Stimulated activated naive CD8-positive, alpha-beta T cell treated with anti-CD3 and anti-CD28 coated beads, Interleukin-15, amount 100 ng/mL, for 72 hours (primary cell): Measurements from ENCODE around the gene UNK.

Source experiments
- ATAC-seq: fragments of 150-1000 bp; cut with Tn5 transposase; 2 replicates; pipeline ENCODE4 v1.10.0; 2021; ENCODE audit warnings: mild to moderate bottlenecking, moderate library complexity
- DNase-seq, 2 donors: peaks; one replicate each; pipeline ENCODE4 v3.0.0; 2021 to 2022
- H3K27ac Mint-ChIP-seq, 2 donors: one replicate each; pipeline ENCODE4 v1.8.0; 2022; ENCODE audit warnings: mild to moderate bottlenecking in 2 of 2, mixed read lengths in 2 of 2, moderate library complexity in 2 of 2
- H3K27me3 Mint-ChIP-seq: one replicate; pipeline ENCODE4 v1.8.0; 2022; ENCODE audit warnings: mixed read lengths
- H3K4me1 Mint-ChIP-seq: one replicate; pipeline ENCODE4 v1.8.0; 2022; ENCODE audit warnings: mild to moderate bottlenecking, mixed read lengths
- H3K4me3 Mint-ChIP-seq, 2 donors: one replicate each; pipeline ENCODE4 v1.8.0; 2022; ENCODE audit warnings: mild to moderate bottlenecking in 2 of 2, mixed read lengths in 2 of 2, moderate library complexity in 1 of 2
- H3K9me3 Mint-ChIP-seq, 2 donors: one replicate each; pipeline ENCODE4 v1.8.0; 2022; ENCODE audit warnings: mixed read lengths in 2 of 2

UNK gene

DNA sequence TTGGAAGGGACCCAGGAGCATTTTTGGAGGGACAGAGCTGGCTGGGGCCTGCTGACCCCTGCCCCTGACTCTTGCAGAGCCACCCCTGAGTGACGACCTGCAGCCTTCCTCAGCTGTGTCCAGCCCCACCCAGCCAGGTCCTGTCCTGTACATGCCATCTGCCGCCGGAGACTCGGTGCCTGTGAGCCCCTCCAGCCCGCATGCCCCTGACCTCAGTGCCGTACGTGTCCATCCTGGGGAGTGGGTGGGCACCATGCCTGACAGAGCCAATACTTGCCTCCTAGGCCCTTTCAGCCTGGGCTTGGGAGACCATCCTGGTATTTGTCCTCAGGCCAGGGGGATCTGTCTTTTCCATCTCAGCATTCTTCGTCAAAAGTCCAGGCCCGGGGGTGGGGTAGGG is 32.1 kb downstream of the UNK start:
- Mint-ChIP-seq H3K27me3 (no peaks in the 10 kb centered on the region), H3K4me3 (no peak overlapping the region), H3K9me3 (no peaks in the 10 kb centered on the region), H3K27ac (peak overlapping the region in 1 of 2 donors; percentile 86), H3K4me1 (peaks cover 16% of the 10 kb centered on the region)
- DNase-seq (no peak), ATAC-seq (no peak)

DNA sequence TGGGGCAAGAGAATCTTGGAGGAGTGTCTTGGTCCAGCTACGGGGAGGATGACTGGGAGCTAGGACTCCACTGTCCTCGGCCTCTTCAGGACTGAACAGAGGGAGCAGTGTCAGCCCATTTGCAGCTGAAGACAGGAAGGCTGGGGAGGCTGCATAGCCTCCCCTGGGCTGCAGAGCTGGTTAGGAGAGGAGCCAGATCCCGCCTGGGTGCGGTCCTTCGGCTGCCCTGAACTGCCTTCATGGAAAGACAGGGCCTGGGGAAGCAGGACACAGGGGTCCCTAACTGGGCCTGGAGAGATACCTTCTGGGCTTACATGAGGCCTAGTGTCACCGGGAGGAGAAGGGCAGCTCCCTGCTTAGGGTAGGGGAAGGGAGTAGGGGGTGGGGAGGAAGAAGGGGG is 33.0 kb downstream of the UNK start:
- no peaks in the 10 kb centered on the region for H3K9me3 Mint-ChIP-seq
- peaks cover 25% of the 10 kb centered on the region for H3K4me1 Mint-ChIP-seq
- ATAC-seq (no peak), DNase-seq (no peak)
- H3K4me3 Mint-ChIP-seq = no peak overlapping the region
- H3K27me3 Mint-ChIP-seq = no peaks in the 10 kb centered on the region
- H3K27ac Mint-ChIP-seq = peak overlapping the region in 1 of 2 donors; percentile 86

GRCh38 chr17:75818326-75818885 is 33.8 kb downstream of the UNK start:
- Mint-ChIP-seq H3K4me1 (peaks cover 30% of the 10 kb centered on the region), H3K27me3 (no peaks in the 10 kb centered on the region), H3K4me3 (no peak overlapping the region), H3K9me3 (no peaks in the 10 kb centered on the region), H3K27ac (peak overlapping the region in 1 of 2 donors; percentile 62)
- DNase-seq (no peak), ATAC-seq (no peak)

GRCh38 chr17:75819116-75819515 is 34.5 kb downstream of the UNK start:
- no peak for ATAC-seq

GRCh38 chr17:75819678-75820077 is 35.1 kb downstream of the UNK start:
- peaks cover 30% of the 10 kb centered on the region for H3K4me1 Mint-ChIP-seq
- no peak overlapping the region for H3K4me3 Mint-ChIP-seq
- ATAC-seq (no peak), DNase-seq (no peak)
- H3K27ac Mint-ChIP-seq = peak overlapping the region in 1 of 2 donors; percentile 58
- H3K9me3 Mint-ChIP-seq = no peaks in the 10 kb centered on the region
- H3K27me3 Mint-ChIP-seq = no peaks in the 10 kb centered on the region

More at GRCh38 chr17:75819116-75819515, 34.5 kb downstream of the UNK start:
- H3K27ac Mint-ChIP-seq = no peak overlapping the region
- H3K9me3 Mint-ChIP-seq = no peaks in the 10 kb centered on the region
- peaks cover 30% of the 10 kb centered on the region for H3K4me1 Mint-ChIP-seq
- no peaks in the 10 kb centered on the region for H3K27me3 Mint-ChIP-seq
- DNase-seq = no peak
- no peak overlapping the region for H3K4me3 Mint-ChIP-seq

DNA sequence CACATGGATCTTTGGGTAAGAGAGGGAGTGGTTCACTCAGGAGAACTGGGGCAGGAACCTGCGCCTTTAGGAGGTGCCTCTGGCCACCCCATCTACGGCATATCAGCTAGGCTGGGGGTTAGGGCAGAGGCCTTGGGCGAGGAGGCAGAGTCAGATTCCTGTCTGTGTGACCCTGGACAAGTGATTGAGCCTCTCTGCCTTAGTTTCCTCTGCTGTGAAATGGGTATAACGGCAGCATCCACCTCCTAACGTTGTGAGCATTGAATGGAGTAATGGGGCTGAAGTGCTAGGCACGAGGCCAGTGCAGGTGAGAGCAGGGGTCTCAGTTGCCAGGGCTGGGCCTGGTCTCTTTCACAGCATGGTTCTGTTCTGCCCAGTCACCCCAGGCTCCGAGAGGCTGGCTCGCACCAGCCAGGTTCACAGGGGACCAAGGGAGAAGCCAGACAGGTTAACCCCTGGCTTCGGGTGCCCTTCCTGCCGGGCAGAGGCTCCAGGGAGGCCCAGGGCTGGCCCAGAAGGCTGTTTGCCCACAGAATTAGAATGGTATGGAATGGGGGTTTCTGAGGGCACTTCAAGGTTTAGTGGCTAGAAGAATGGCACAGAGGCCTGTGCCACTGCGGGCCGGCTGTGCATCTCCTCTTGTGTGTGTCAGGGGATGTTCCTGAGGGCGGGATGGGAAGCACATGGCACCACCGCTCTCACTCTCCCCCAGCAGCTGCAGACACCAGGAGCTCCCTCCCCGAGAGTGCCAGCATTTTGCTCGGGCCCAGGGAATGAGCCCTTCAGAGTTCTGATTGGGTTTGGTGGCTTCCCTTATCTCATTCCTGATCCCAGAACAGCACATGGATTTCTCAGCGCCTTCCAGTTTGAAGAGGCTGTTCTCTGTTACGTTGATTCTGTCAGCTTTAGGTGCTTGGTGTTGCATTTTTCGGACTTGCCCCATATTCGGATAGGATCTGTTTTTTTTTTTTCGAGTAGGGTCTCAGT is 35.8 kb downstream of the UNK start:
- peak overlapping the region in 1 of 2 donors; percentile 29 for H3K4me3 Mint-ChIP-seq
- H3K4me1 Mint-ChIP-seq = peaks cover 33% of the 10 kb centered on the region
- no peak for ATAC-seq
- H3K9me3 Mint-ChIP-seq = no peaks in the 10 kb centered on the region
- peak overlapping the region; percentile 72 to 78 for H3K27ac Mint-ChIP-seq
- no peak for DNase-seq
- no peaks in the 10 kb centered on the region for H3K27me3 Mint-ChIP-seq

- H3K27me3 Mint-ChIP-seq = no peaks in the 10 kb centered on the region
- no peaks in the 10 kb centered on the region for H3K9me3 Mint-ChIP-seq
- H3K27ac Mint-ChIP-seq = peak overlapping the region in 1 of 2 donors; percentile 72
- ATAC-seq = peak; percentile 21
- peaks cover 37% of the 10 kb centered on the region for H3K4me1 Mint-ChIP-seq
- DNase-seq = no peak
- H3K4me3 Mint-ChIP-seq = no peak overlapping the region
Measured at GRCh38 chr17:75821552-75821951, 36.9 kb downstream of the UNK start.

DNA sequence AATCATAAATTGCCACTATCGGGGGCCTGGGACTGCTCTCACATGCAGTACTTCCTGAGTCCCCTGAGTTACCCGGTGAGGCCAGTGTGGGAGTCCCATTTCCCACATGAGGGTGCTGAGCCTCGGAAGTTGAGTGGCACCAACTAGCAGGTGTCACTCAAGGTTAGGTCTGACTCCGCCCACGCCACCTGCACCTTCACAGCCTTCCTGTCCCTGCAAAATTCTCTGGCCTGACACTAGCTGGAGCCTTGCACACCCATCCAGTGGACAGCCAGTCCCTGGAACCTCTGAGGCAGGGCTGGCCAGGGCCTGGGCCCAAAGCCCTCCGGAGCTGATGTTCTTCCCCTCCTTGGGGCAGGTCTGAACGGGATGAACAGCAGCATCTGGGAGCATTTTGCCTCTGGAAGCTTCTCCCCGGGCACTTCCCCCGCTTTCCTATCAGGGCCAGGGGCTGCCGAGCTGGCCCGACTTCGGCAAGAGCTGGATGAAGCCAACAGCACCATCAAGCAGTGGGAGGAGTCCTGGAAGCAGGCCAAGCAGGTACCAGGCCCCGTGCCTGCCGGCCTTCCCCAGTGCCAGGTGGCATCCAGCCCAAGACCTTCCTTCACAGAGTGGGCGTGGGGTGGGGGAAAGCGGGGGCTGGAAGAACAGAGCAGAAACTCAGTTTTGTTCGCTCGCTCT is 37.7 kb downstream of the UNK start:
- Mint-ChIP-seq H3K4me3 (peak overlapping the region in 1 of 2 donors; percentile 61), H3K4me1 (peaks cover 44% of the 10 kb centered on the region), H3K27ac (peak overlapping the region; percentile 72 to 87), H3K9me3 (no peaks in the 10 kb centered on the region), H3K27me3 (no peaks in the 10 kb centered on the region)
- DNase-seq (no peak), ATAC-seq (peak; percentile 46)

- no peak for ATAC-seq
- H3K4me1 Mint-ChIP-seq = peaks cover 49% of the 10 kb centered on the region
- DNase-seq = no peak
- no peak overlapping the region for H3K4me3 Mint-ChIP-seq
- H3K9me3 Mint-ChIP-seq = no peaks in the 10 kb centered on the region
- H3K27me3 Mint-ChIP-seq = no peaks in the 10 kb centered on the region
- peak overlapping the region in 1 of 2 donors; percentile 87 for H3K27ac Mint-ChIP-seq
Measured at GRCh38 chr17:75822800-75823166, 38.2 kb downstream of the UNK start.

DNA sequence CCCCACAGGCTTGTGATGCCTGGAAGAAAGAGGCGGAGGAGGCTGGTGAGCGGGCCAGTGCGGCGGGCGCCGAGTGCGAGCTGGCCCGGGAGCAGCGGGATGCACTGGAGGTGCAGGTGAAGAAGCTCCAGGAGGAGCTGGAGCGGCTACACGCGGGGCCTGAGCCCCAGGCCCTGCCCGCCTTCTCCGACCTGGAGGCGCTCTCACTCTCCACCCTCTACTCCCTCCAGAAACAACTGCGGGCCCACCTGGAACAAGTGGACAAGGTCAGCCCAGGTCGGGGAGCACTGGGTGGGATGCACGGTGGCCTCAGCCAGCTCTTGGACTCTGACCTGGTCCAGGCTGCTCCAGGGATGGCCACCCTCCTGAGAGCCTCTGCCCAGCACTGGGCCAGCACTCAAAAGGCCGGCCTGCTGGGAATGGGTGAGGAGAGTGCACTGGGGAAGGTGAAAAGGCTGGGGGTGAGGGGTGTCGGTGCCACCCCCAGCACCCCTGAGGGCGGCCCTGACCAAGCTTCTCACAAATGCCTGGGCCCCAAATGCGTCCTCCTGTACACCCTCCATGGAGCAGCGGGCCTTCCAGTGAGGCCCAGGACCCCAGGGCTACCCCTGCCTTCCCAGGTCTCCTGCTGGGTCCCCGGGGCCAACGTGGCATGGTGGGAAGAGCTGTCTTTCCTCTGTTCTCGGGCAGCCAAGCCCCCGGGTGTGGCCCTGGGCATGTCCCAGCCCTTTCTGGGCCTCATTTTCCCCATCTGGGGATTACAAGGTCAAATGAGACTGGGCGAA is 38.8 kb downstream of the UNK start:
- Mint-ChIP-seq H3K27ac (peak overlapping the region in 1 of 2 donors; percentile 87), H3K27me3 (no peaks in the 10 kb centered on the region), H3K4me1 (peaks cover 56% of the 10 kb centered on the region), H3K9me3 (no peaks in the 10 kb centered on the region), H3K4me3 (no peak overlapping the region)
- DNase-seq (no peak), ATAC-seq (no peak)

- ATAC-seq (no peak), DNase-seq (no peak)
- Mint-ChIP-seq H3K4me1 (peaks cover 58% of the 10 kb centered on the region), H3K27ac (peak overlapping the region in 1 of 2 donors; percentile 76), H3K9me3 (no peaks in the 10 kb centered on the region), H3K27me3 (no peaks in the 10 kb centered on the region), H3K4me3 (no peak overlapping the region)
Measured at GRCh38 chr17:75824050-75824552, 39.5 kb downstream of the UNK start.

DNA sequence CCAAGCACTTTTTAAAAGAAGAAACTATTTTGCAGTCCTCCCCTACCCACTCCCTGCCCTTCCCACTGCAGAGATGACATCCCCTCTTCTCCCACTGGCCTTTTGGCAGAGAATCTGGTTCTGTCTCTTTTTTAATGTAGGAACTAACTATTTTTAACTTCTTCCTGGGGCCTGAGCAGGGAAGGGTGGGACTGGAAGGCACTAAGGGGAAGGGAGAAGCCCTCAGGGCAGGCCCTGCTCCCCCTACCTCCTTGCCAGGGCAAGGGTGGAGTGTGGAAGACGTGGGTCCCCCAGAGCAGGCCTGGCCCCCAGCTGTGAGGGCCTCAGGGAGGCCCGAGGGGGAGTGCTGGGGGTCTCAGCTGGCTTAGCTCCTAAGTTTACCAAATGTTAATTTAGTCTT is 40.1 kb downstream of the UNK start:
- H3K4me1 Mint-ChIP-seq = peaks cover 58% of the 10 kb centered on the region
- DNase-seq = no peak
- H3K27me3 Mint-ChIP-seq = no peaks in the 10 kb centered on the region
- no peak overlapping the region for H3K27ac Mint-ChIP-seq
- no peak overlapping the region for H3K4me3 Mint-ChIP-seq
- no peaks in the 10 kb centered on the region for H3K9me3 Mint-ChIP-seq
- no peak for ATAC-seq

DNA sequence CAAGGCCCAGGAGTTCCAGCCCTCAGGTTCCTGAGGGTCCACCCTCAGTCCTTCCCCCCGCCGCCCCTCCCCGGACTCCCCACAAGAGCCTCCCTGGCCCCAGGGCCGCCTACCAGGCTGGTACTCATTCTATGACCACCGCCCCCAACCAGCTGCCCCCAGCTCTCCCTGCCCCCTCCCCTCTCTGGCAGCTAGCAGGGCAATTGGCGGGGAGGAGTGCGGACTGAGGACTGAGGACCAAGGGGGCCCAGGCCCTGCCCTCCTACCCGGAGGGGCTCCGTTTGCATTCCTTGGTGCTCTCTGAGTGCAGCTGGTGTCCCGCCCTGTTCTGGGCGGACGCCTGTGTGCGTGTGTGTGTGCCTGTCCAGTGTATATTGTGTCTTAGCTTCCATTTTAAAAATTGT is 40.5 kb downstream of the UNK start:
- H3K4me3 Mint-ChIP-seq = no peak overlapping the region
- DNase-seq (no peak), ATAC-seq (no peak)
- H3K9me3 Mint-ChIP-seq = no peaks in the 10 kb centered on the region
- peaks cover 57% of the 10 kb centered on the region for H3K4me1 Mint-ChIP-seq
- H3K27ac Mint-ChIP-seq = peak overlapping the region; percentile 37 to 48
- no peaks in the 10 kb centered on the region for H3K27me3 Mint-ChIP-seq

GRCh38 chr17:75825748-75826370 is 41.3 kb downstream of the UNK start:
- Mint-ChIP-seq H3K9me3 (no peaks in the 10 kb centered on the region), H3K4me3 (no peak overlapping the region), H3K27ac (peak overlapping the region; percentile 33 to 48), H3K4me1 (peaks cover 56% of the 10 kb centered on the region), H3K27me3 (no peaks in the 10 kb centered on the region)
- ATAC-seq = no peak
- DNase-seq = no peak
